ENCODE data around the gene SIRT3. TPM values are rescaled to one million over a fixed set of nuclear protein-coding genes. Genes with fewer than 3 reads are reported as not detected.
"Not testable (repeated sequence)": the region's sequence is repeated elsewhere in the genome, so short reads cannot be mapped to it uniquely, and the experiment has no call there.

Gene SIRT3
- total and polyA plus RNA-seq, 2 donors: 7.3 to 21.7 TPM

GRCh38 chr11:223026-223789, 12.9 kb downstream of the SIRT3 start:
- H3K36me3 ChIP-seq (ENCODE audit: insufficient read depth): peaks cover 5% of the 10 kb centered on the region
- H3K4me3 ChIP-seq (ENCODE audit: low read depth, low read length): no peak overlapping the region
- WGBS: 78% methylated on average over 16 of the region's 16 CpGs
- H3K4me1 ChIP-seq (ENCODE audit: insufficient read depth): no peaks in the 10 kb centered on the region
- DNase-seq (ENCODE audit: extremely low spot score): no peak
- H3K27ac ChIP-seq (ENCODE audit: low read depth): no peak overlapping the region

GRCh38 chr11:221998-222789, 13.9 kb downstream of the SIRT3 start:
- WGBS: 94% methylated on average over 14 of the region's 14 CpGs
- no peak for DNase-seq (ENCODE audit: extremely low spot score)

DNA sequence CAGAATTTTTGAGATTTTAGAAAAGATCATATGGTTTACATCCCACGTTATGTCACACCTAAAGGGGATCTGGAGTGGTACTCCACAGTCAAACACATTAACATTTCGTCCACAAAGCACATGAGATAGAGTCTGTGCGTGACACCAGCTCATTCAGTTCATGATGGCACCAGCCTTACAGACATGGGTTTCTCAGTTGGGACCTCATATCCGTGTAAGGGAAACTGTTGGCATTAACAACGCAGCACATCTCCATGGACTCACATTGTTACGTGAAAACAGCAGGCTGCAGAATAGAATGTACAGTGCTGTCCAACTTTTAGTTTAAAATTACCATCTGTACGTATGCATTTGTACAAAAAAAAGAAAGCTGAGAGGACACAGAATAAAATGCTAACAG, 14.6 kb downstream of the SIRT3 start:
- Histone ChIP-seq H3K27ac (ENCODE audit: low read depth) (no peak overlapping the region), H3K36me3 (ENCODE audit: insufficient read depth) (peaks cover 5% of the 10 kb centered on the region), H3K4me1 (ENCODE audit: insufficient read depth) (no peaks in the 10 kb centered on the region), H3K4me3 (ENCODE audit: low read depth, low read length) (no peak overlapping the region)
- no peak for DNase-seq (ENCODE audit: extremely low spot score)
- 75% methylated on average over 7 of the region's 7 CpGs for WGBS

More at GRCh38 chr11:221998-222789, 13.9 kb downstream of the SIRT3 start:
- Histone ChIP-seq H3K36me3 (ENCODE audit: insufficient read depth) (peaks cover 5% of the 10 kb centered on the region), H3K27ac (ENCODE audit: low read depth) (no peak overlapping the region), H3K4me1 (ENCODE audit: insufficient read depth) (no peaks in the 10 kb centered on the region), H3K4me3 (ENCODE audit: low read depth, low read length) (no peak overlapping the region)

- 74% methylated on average over 2 of the region's 3 CpGs for WGBS
- not testable (repeated sequence) for H3K27ac ChIP-seq (ENCODE audit: low read depth); H3K4me1 ChIP-seq (ENCODE audit: insufficient read depth); H3K36me3 ChIP-seq (ENCODE audit: insufficient read depth); DNase-seq (ENCODE audit: extremely low spot score); H3K4me3 ChIP-seq (ENCODE audit: low read depth, low read length)
Observed at GRCh38 chr11:220641-221215, 15.4 kb downstream of the SIRT3 start.

- Histone ChIP-seq H3K27ac (ENCODE audit: low read depth) (no peak overlapping the region), H3K4me3 (ENCODE audit: low read depth, low read length) (no peak overlapping the region), H3K36me3 (ENCODE audit: insufficient read depth) (peaks cover 7% of the 10 kb centered on the region), H3K4me1 (ENCODE audit: insufficient read depth) (no peaks in the 10 kb centered on the region)
- 88% methylated on average over 29 of the region's 29 CpGs for WGBS
- DNase-seq (ENCODE audit: extremely low spot score): no peak
Observed at GRCh38 chr11:218815-219593, 17.1 kb downstream of the SIRT3 start.

DNA sequence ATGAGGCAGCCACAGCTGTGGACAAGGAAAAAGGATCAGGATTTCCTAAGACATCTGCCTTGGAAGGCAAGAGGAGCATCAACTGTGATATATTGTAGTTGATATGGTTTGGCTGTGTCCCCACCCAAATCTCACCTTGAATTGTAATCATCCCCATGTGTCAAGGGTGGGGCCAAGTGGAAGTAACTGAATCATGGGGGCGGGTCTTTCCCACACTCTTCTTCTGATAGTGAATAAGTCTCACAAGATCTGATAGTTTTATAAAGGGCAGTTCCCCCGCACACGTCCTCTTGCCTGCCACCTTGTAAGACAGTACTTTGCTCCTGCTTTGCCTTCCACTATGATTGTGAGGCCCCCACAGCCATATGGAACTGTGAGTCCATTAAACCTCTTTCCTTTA, 18.4 kb downstream of the SIRT3 start:
- DNase-seq (ENCODE audit: extremely low spot score): no peak
- Histone ChIP-seq H3K36me3 (ENCODE audit: insufficient read depth) (peaks cover 7% of the 10 kb centered on the region), H3K27ac (ENCODE audit: low read depth) (no peak overlapping the region), H3K4me1 (ENCODE audit: insufficient read depth) (no peaks in the 10 kb centered on the region), H3K4me3 (ENCODE audit: low read depth, low read length) (no peak overlapping the region)
- WGBS: 91% methylated on average over 3 of the region's 3 CpGs

- no peak overlapping the region for H3K4me3 ChIP-seq (ENCODE audit: low read depth, low read length)
- peaks cover 4% of the 10 kb centered on the region for H3K36me3 ChIP-seq (ENCODE audit: insufficient read depth)
- no peak overlapping the region for H3K27ac ChIP-seq (ENCODE audit: low read depth)
- no peak for DNase-seq (ENCODE audit: extremely low spot score)
- no peaks in the 10 kb centered on the region for H3K4me1 ChIP-seq (ENCODE audit: insufficient read depth)
- WGBS: 86% methylated on average over 11 of the region's 11 CpGs
Observed at GRCh38 chr11:216081-216974, 19.8 kb downstream of the SIRT3 start.

- H3K27ac ChIP-seq (ENCODE audit: low read depth): no peak overlapping the region
- no peak for DNase-seq (ENCODE audit: extremely low spot score)
Observed at GRCh38 chr11:215581-216037, 20.5 kb downstream of the SIRT3 start.

GRCh38 chr11:214083-214482, 22.1 kb downstream of the SIRT3 start:
- 86% methylated on average over 7 of the region's 7 CpGs for WGBS
- Histone ChIP-seq H3K4me3 (ENCODE audit: low read depth, low read length) (no peak overlapping the region), H3K27ac (ENCODE audit: low read depth) (no peak overlapping the region), H3K4me1 (ENCODE audit: insufficient read depth) (no peaks in the 10 kb centered on the region), H3K36me3 (ENCODE audit: insufficient read depth) (peaks cover 4% of the 10 kb centered on the region)
- DNase-seq (ENCODE audit: extremely low spot score): no peak

More at GRCh38 chr11:215581-216037, 20.5 kb downstream of the SIRT3 start:
- Histone ChIP-seq H3K36me3 (ENCODE audit: insufficient read depth) (peaks cover 4% of the 10 kb centered on the region), H3K4me1 (ENCODE audit: insufficient read depth) (no peaks in the 10 kb centered on the region), H3K4me3 (ENCODE audit: low read depth, low read length) (no peak overlapping the region)
- WGBS: 68% methylated on average over 4 of the region's 4 CpGs

GRCh38 chr11:213111-213510, 23.0 kb downstream of the SIRT3 start:
- WGBS: 88% methylated on average over 4 of the region's 4 CpGs
- Histone ChIP-seq H3K27ac (ENCODE audit: low read depth) (no peak overlapping the region), H3K4me1 (ENCODE audit: insufficient read depth) (no peaks in the 10 kb centered on the region), H3K4me3 (ENCODE audit: low read depth, low read length) (no peak overlapping the region), H3K36me3 (ENCODE audit: insufficient read depth) (peaks cover 4% of the 10 kb centered on the region)
- no peak for DNase-seq (ENCODE audit: extremely low spot score)

- H3K4me1 ChIP-seq (ENCODE audit: insufficient read depth): no peaks in the 10 kb centered on the region
- no peak overlapping the region for H3K4me3 ChIP-seq (ENCODE audit: low read depth, low read length)
- no peak overlapping the region for H3K27ac ChIP-seq (ENCODE audit: low read depth)
- 91% methylated on average over 17 of the region's 17 CpGs for WGBS
- peaks cover 4% of the 10 kb centered on the region for H3K36me3 ChIP-seq (ENCODE audit: insufficient read depth)
- no peak for DNase-seq (ENCODE audit: extremely low spot score)
Observed at GRCh38 chr11:212150-213100, 23.7 kb downstream of the SIRT3 start.

DNA sequence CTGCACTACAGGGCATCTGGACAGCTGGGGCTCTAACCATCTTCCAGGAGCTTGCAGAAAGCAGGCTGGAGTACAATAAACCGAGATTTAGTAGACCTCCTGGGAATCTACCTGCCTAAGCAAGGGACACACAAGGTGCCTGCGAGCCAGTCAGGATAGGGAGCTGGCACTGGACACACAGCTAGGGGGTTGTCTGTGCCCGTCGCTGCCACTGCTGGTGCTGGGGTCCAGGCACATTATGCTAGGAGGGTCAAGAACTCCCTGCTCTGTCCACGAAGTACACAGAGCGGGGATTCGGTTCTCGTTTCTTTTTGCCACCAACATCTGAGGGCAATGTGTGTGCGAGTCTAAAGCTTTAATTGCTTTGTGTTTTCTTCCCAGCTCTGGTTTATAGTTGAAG, 24.4 kb downstream of the SIRT3 start:
- Histone ChIP-seq H3K4me3 (ENCODE audit: low read depth, low read length) (no peak overlapping the region), H3K36me3 (ENCODE audit: insufficient read depth) (peaks cover 4% of the 10 kb centered on the region), H3K27ac (ENCODE audit: low read depth) (no peak overlapping the region), H3K4me1 (ENCODE audit: insufficient read depth) (no peaks in the 10 kb centered on the region)
- 94% methylated on average over 9 of the region's 9 CpGs for WGBS
- DNase-seq (ENCODE audit: extremely low spot score): no peak

Measured in urinary bladder (tissue), 4 donors.